ENCODE results near the gene ZFYVE28.

Gene ZFYVE28

DNA sequence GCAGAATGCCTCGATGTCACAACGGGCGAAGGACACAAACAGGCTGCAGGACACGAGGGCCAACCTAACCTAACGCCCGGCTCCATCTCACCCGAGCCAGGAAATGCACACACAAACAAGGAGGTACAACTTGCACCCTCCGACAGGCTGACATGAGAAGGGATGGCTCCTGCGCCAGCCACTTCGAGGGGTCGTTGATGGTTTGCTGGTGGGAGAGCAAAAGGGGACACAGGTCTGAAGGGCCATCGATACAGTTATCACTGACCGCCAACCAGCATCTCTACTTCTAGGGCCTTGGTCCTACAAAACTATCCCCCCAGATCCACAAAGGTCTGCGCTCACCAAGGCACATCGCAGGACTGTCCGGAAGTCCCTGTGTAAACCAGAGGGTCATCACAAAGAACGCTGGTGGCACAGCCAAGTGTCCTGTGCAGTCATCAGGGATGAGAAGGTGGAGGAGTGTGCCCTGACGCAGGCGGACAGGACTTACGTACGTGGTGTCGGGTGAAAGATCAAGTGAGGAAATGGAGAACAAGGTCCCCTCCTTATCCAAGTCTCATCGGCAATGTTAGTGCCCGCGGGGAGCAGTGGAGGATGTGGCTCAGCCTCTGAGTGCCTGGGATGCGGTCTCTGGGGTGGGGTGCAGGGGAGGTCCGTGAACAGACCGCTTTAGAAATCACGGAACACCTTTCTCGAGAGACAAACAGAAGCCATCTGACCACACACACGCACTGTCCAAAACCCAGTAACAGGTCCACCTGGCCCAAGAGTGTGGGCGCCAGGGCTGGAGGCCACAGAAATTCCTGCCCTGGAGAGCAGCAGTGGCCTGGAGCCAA is 163.6 kb downstream of the ZFYVE28 start:
- DNase-seq: no peak

DNA sequence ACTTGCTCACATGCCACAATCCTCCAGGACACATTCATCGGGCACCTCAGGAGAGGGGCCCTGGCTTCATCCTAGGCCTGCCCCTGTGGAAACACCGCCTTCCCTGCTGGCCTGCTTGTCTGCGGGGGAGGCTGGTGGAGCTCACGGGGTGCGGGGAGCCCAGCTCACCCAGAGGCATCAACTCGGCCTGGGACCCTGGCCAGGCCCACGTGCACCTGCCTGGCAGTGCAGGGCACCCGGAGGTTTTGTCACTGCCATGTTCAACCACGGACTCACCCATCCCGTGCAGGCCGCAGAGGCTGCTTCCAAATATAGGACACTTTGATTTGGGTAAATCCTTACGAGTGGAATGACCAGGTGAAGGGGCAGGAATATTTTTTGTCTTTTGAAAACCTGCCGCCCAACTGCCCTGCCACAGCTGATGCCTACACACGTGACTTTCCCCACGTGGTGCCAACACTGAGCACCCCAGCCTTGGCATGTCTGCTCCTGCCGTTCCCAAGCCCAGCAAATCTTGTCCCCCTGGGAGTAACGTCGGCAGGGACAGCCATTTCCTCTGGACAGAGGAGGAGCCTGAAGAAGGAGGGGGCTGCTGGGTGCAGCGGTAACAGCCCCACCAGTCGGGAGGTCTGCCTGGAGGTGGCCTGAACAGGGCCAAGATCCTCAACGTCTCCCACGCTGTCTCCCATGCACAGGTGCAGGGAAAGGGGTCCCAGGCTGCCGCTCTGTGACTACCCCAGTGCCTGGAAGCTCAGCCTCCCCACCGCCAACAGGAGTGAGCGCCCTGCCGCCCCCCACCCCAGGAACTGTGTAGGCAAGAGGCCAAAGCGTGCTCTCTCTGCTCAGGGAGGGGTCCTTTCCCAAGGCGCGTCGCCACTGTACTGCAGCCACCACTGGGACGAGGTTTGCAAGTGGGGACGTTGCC is 165.0 kb downstream of the ZFYVE28 start:
- no peak for DNase-seq

- DNase-seq: no peak
Measured at GRCh38 chr4:2252530-2253091, 165.8 kb downstream of the ZFYVE28 start.

GRCh38 chr4:2251795-2252529 is 166.5 kb downstream of the ZFYVE28 start:
- no peak for DNase-seq

GRCh38 chr4:2251073-2251794 is 167.2 kb downstream of the ZFYVE28 start:
- no peak for DNase-seq

DNA sequence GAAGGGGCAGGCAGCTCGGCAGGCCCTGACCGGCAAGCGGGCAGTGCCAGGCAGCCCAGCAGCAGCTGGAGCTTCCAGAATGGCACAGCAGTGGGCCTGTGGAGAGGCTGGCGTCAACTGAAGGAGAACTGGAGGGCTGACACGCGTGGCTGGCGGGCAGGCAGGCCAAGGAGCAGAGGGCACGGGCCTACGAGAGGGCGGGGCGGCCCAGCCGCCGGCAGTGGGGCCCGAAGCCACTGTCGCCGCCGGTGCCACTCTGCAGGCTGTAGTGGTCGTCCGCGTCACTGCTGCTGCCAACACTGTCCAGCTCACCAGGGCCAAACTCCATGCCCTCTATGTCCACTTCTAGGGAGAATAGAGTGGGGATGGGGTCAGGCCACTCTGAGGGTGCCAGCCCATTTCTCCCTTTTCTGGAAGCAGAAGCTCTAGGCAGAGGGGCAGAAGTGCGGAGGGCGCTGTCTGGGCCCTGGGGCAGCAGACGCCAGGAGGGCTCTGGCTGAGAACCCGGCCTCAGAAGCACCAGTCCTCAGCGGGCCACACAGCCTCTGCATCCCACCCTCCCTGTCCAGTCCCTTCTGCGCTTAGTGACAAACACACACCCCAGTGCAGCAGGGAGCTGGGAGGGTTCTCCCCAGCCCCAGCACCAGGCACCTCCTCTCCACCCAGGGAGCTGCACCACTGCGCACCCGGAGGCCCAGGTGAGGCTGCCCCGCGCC is 167.9 kb downstream of the ZFYVE28 start:
- no peak for DNase-seq

GRCh38 chr4:2249526-2250356 is 168.7 kb downstream of the ZFYVE28 start:
- no peak for DNase-seq

DNA sequence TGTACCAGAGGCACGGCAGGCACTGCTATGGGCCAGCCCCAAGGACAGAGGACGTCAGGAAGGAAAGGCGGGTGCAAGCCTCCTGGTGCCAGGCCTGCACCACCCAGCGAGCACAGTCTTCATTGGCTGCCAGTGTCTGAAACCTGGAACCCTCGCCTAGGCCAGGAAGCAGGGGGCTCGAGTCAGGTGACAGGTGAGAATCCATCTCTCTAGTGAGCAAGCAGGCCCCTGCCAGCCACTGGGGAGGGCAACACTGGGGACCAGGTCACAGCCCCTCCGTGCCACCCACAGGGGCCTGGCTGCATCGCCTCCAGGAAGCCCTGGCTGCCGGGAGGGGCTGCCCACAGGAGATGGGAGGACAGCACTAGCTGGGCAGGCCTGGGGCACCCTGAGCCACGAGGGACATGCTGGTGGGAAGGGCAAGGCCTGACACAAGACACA is 169.6 kb downstream of the ZFYVE28 start:
- no peak for DNase-seq

DNA sequence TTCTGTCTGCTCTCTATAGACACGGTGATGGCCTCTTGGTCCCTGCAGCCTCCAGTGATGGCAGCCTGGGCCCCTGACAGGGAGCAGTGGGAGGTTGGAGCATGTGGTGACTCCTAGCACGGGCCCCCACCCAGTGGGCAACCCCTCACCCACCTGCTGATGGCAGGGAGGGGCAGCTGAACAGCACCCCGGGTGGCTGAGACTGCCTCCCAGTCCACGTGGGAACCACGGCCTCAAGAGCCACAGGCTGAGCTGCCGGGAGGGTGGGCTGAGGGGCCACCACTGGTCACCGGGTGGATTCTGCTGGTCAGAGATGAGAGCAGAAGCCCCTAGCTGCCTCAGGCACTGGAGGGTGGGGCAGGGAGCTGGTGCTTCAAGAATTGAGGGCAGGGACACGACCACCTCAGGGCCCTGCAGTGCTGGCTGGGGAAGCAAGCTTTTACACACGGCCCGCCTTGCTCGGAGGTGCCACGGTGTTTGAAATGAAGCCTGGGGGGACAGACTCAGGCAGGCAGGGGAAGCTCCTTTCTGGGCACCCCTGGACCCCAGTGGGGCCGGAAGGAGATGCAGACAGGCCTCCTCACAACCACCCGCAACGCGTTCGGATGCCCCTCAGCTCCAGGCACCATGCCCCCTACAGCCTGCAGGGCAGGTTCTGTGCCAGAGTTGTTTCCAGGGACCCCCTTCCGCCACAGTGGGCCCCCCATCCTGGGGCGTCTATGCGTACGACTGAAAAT is 170.2 kb downstream of the ZFYVE28 start:
- DNase-seq: no peak

- no peak for DNase-seq
Measured at GRCh38 chr4:2247128-2248043, 171.1 kb downstream of the ZFYVE28 start.

- DNase-seq: no peak
Measured at GRCh38 chr4:2246384-2247127, 171.9 kb downstream of the ZFYVE28 start.

DNA sequence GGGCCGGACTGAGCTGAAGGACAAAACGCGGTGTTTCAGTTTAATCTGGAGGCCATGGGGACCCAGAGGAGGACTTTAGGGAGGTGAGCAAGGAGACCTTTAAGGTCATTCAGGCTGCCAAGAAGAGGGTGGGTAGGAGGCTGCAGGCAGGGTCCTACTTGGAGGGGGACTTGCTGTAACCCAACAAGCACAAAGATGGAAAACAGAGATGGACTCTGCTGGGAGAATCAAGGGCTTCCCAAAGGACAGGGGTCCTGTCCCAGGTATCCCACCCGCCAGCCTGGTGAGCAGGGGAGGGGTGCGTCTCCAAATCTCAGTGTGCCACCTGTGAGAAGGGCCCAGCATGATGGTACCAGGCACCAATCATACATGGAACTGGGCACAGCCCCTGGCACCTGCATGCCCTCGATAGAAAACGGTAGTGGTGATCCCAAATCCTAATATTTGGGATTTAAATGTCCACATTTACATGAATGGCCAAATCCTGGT is 172.6 kb downstream of the ZFYVE28 start:
- DNase-seq: no peak

DNA sequence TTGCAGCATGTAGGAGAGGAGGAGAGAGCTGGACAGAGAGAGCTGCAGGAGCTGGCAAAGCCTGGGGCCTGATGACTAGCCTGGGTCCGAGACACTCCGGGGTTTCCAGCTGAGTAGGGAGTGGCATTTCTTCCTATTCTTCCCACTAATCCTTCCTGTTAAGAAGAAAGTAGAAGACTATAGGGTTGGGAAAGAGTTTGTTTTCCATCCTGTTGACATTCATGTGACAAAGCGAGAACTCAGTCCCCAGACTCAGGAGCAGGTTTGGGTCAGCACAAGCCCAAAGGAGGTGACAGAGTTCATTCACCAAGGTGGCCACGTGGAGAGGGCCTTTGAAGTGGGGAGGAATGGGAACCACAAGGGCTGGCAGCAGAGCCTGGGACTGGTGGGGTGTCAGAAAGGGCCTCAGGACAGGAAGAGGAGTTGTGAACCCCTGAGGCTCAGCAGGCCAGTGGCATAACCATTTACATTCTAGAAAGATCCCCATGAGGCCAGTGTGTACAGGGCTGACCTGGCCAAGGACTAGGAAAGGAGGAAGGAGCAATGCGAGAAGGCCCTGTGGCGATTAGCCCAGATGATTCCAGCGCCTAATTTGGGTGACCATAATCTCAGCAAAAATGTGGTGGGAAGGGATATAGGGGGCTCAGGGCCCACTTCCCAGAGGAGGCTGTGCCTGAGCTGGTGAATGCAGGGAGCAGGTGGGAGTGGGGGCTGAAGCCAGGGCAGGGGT is 173.2 kb downstream of the ZFYVE28 start:
- DNase-seq: no peak

- DNase-seq: no peak
Measured at GRCh38 chr4:2243681-2244380, 174.6 kb downstream of the ZFYVE28 start.

DNA sequence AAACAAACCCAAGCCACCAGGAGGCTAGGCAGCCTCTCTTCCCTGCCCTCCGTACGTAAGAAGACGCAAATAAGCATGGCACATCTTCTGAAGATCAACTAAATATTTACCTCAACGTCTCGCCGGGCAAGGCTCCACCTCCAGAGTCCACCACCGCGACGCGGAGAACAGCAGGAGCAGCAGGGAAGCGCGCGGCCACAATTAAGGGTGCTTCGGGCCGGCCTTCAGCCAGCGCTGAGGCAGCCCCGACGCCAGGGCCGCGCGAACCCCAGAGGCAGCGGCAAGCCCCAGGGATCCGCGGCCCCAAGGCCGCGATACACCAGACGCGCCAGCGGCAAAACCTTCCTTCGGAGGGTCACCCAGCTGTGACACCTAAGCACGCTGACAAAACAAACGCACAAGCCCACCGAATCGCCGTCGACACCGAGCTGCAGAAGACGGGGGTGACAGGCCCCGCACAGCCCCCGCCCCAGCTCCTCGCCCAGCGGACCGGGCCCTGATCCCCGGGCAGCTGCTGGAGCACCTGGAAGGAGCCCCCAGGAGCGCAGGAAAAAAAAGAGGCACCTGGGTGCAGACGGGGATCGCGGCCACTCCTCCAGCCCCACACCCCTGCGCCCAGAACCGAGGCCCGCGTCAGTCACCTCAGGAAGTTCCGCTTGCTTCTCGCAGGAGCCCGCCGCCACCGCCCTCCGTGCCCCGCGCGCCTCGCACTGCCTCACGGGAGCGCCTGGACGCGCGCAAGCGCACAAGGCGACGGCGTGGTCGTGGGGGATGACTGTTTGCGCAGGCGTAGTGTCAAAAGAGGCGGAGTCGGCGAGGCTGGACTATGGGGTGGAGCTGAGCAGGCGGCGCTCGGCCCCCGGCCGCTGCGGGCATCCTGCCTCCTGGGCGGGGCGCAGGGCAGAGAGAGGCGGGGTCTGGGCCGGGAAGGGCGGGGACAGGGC is 176.8 kb downstream of the ZFYVE28 start, which contains the start of the genes HAUS3 and POLN:
HAUS3 (minus strand) TSS at position 712 of the 944 bp plus-strand sequence. CDS start 1,175 bp downstream, outside the sequence.
POLN (minus strand) TSS at position 712 of the 944 bp plus-strand sequence. CDS start 12,890 bp downstream, outside the sequence.
- DNase-seq: peak; percentile 99
